ENCODE data around the gene TNIP1.

Gene TNIP1

GRCh38 chr5:151079838-151080612 lies 809 bp downstream of the TNIP1 start:
- no peak for TF ChIP-seq CTCF (IDR thresholded peaks at IDR 0.05; ENCODE audit: control insufficient read depth, extremely low read depth, insufficient read depth)
- DNase-seq (ENCODE audit: low read depth), result no peak

GRCh38 chr5:151078490-151079262 lies 2.2 kb downstream of the TNIP1 start:
- H3K4me3 ChIP-seq (ENCODE audit: low read depth, low read length), result no peak overlapping the region
- TF ChIP-seq CTCF (IDR thresholded peaks at IDR 0.05; ENCODE audit: control insufficient read depth, extremely low read depth, insufficient read depth), result no peak
- DNase-seq (ENCODE audit: low read depth), result no peak

More at GRCh38 chr5:151079838-151080612, 809 bp downstream of the TNIP1 start:
- peak overlapping the region; percentile 81 for H3K4me3 ChIP-seq (ENCODE audit: low read depth, low read length)

GRCh38 chr5:151077967-151078366 lies 2.9 kb downstream of the TNIP1 start:
- DNase-seq (ENCODE audit: low read depth), result no peak
- no peak overlapping the region for H3K4me3 ChIP-seq (ENCODE audit: low read depth, low read length)
- TF ChIP-seq CTCF (IDR thresholded peaks at IDR 0.05; ENCODE audit: control insufficient read depth, extremely low read depth, insufficient read depth), result no peak

GRCh38 chr5:151077419-151077818 lies 3.4 kb downstream of the TNIP1 start:
- no peak for DNase-seq (ENCODE audit: low read depth)
- no peak for TF ChIP-seq CTCF (IDR thresholded peaks at IDR 0.05; ENCODE audit: control insufficient read depth, extremely low read depth, insufficient read depth)
- H3K4me3 ChIP-seq (ENCODE audit: low read depth, low read length), result no peak overlapping the region

- DNase-seq (ENCODE audit: low read depth), result no peak
- H3K4me3 ChIP-seq (ENCODE audit: low read depth, low read length), result no peak overlapping the region
- no peak for TF ChIP-seq CTCF (IDR thresholded peaks at IDR 0.05; ENCODE audit: control insufficient read depth, extremely low read depth, insufficient read depth)
Measured at GRCh38 chr5:151076616-151077015, 4.2 kb downstream of the TNIP1 start.

GRCh38 chr5:151075698-151076331 lies 5.0 kb downstream of the TNIP1 start:
- no peak for TF ChIP-seq CTCF (IDR thresholded peaks at IDR 0.05; ENCODE audit: control insufficient read depth, extremely low read depth, insufficient read depth)
- DNase-seq (ENCODE audit: low read depth), result no peak
- no peak overlapping the region for H3K4me3 ChIP-seq (ENCODE audit: low read depth, low read length)

Data from LNCaP clone FGC (cell line).